ENCODE data around the gene CCDC85B.

DNA sequence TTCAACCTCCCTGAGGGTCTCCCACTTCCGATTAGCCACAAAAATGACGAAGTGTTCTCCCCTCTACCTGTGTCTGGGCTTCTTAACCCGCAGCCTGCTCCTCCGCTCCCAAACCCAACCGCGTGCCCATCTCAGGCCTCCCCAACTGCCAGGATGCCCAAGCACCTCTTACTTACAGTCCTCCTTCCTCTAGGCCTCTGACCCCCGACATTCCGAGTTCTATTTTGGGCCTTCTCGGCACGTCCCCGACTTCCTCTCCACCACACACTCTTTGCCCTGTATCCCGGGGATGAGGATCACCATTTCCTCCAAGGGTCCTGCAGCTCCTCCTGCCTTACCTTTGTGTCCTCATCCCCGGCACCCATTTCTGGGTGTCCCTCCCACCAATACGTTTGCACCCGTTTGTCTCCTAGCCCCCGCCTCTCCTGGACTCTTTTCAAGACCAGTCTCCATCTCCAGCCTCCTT is 30.6 kb upstream of the CCDC85B start:
- TF ChIP-seq CTCF (IDR thresholded peaks at IDR 0.05; ENCODE audit: low read length) (no peak), EZH2 (IDR thresholded peaks at IDR 0.05; ENCODE audit: borderline replicate concordance, low read length) (no peak)
